LHCN-M2 (cell line): Measurements from ENCODE around the gene HOGA1. TPM values are rescaled to one million over a fixed set of nuclear protein-coding genes. Genes with fewer than 3 reads are reported as not detected.

ENCODE experiments used
- DNase-seq: peaks from one replicate; pipeline ENCODE4 v3.0.0-alpha.2; 2012; ENCODE audit warnings: low read depth
- polyA plus RNA-seq: library from polyadenylated mRNA; unstranded; fragments of >200 nt; gene quantifications from one replicate; pipeline ENCODE4 v1.2.1, GENCODE V29; 2012; ENCODE audit warnings: missing spikeins
- total RNA-seq: library from RNA; depleted of rRNA; stranded (reverse); fragments of >200 nt; gene quantifications from 2 replicates; pipeline ENCODE4 v1.2.3, GENCODE V29; 2014; rRNA removed

HOGA1 gene
- 0.51 and 1.0 TPM in 2 replicates for total RNA-seq
- 1.3 TPM for polyA plus RNA-seq

GRCh38 chr10:97584060-97584797 lies at the start of gene HOGA1:
TSS of gene HOGA1 (plus strand) at chr10:97584389. CDS start at chr10:97584704, 315 bp downstream.
- peak; percentile 80 for DNase-seq

GRCh38 chr10:97534746-97535367 lies 49.3 kb upstream of the HOGA1 start:
- DNase-seq: no peak

- DNase-seq: no peak
Observed at GRCh38 chr10:97537186-97537869, 46.9 kb upstream of the HOGA1 start.

GRCh38 chr10:97538411-97538810 lies 45.8 kb upstream of the HOGA1 start:
- DNase-seq: peak; percentile 41

- no peak for DNase-seq
Observed at GRCh38 chr10:97538839-97539238, 45.4 kb upstream of the HOGA1 start.

GRCh38 chr10:97539523-97540200 lies 44.5 kb upstream of the HOGA1 start:
- peak; percentile 40 for DNase-seq

GRCh38 chr10:97540669-97541500 lies 43.3 kb upstream of the HOGA1 start:
- DNase-seq: peak; percentile 54

- DNase-seq: peak; percentile 97
Observed at GRCh38 chr10:97542169-97543024, 41.8 kb upstream of the HOGA1 start.

- peak; percentile 100 for DNase-seq
Observed at GRCh38 chr10:97543025-97543546, 41.1 kb upstream of the HOGA1 start.

GRCh38 chr10:97546456-97547270 lies 37.5 kb upstream of the HOGA1 start:
- peak; percentile 59 for DNase-seq

- DNase-seq: no peak
Observed at GRCh38 chr10:97547271-97547600, 37.0 kb upstream of the HOGA1 start.

GRCh38 chr10:97547962-97548361 lies 36.2 kb upstream of the HOGA1 start:
- peak; percentile 49 for DNase-seq

- DNase-seq: no peak
Observed at GRCh38 chr10:97548828-97549455, 35.2 kb upstream of the HOGA1 start.

- no peak for DNase-seq
Observed at GRCh38 chr10:97549587-97550322, 34.4 kb upstream of the HOGA1 start.

- no peak for DNase-seq
Observed at GRCh38 chr10:97550336-97551149, 33.6 kb upstream of the HOGA1 start.

- DNase-seq: no peak
Observed at GRCh38 chr10:97551271-97551670, 32.9 kb upstream of the HOGA1 start.

- peak; percentile 71 for DNase-seq
Observed at GRCh38 chr10:97553575-97554031, 30.6 kb upstream of the HOGA1 start.
